A172 (cell line): ENCODE results near the gene RASSF5. TPM values are rescaled to one million over a fixed set of nuclear protein-coding genes. Genes with fewer than 3 reads are reported as not detected.
A peak's percentile ranks its signal among the peaks of the same experiment; 100 is the strongest.

Source experiments
- DNase-seq: peaks from one replicate; pipeline ENCODE4 v3.0.0-alpha.2; 2015; ENCODE audit warnings: low spot score
- total RNA-seq: library from RNA; depleted of rRNA; stranded (reverse); fragments of >200 nt; shearing (Covaris generic); gene quantifications from 2 replicates; pipeline ENCODE4 v1.2.3, GENCODE V29; 2014

The RASSF5 gene
- total RNA-seq, 1 experiment from 2014 or later, result 5.8 TPM

- DNase-seq, result no peak
Observed at GRCh38 chr1:206514813-206515387, 7.6 kb downstream of the RASSF5 start.

DNA sequence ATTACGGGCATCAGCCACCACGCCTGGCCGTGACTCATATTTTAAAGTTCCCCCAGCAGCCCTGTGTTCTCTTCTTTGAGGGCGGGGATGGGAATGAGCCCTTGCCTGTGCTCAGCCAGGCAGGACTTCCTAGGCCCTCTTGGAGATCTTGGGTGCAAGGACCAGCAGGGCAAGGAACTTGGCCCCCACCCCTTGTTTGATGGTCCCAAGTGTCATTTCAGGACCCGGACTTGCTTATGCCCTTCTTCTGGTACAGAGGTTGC is 9.3 kb downstream of the RASSF5 start:
- no peak for DNase-seq

GRCh38 chr1:206517784-206518183 is 10.5 kb downstream of the RASSF5 start:
- no peak for DNase-seq

- no peak for DNase-seq
Observed at GRCh38 chr1:206518206-206518605, 10.9 kb downstream of the RASSF5 start.

DNA sequence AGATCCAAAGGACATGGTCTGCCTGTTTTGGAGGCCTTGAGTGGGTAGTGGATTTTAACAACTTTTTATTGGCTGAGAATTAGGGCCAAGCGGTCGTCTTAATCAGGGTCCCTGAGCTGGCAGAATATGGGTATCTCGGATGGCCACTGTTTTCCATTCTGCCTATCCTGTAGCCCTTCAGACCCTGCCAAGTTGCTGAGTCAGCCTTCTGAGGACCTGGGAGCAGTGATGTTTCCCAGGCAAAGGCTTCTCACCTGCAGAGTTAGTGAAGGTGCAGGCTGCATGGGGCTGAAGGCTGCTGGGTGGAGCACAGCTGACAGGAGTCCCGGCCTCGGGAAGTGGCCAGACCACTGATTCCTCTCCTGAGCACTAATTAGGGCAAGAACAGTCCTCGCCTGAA is 11.4 kb downstream of the RASSF5 start:
- DNase-seq, result no peak

GRCh38 chr1:206521127-206521526 is 13.8 kb downstream of the RASSF5 start:
- no peak for DNase-seq

DNA sequence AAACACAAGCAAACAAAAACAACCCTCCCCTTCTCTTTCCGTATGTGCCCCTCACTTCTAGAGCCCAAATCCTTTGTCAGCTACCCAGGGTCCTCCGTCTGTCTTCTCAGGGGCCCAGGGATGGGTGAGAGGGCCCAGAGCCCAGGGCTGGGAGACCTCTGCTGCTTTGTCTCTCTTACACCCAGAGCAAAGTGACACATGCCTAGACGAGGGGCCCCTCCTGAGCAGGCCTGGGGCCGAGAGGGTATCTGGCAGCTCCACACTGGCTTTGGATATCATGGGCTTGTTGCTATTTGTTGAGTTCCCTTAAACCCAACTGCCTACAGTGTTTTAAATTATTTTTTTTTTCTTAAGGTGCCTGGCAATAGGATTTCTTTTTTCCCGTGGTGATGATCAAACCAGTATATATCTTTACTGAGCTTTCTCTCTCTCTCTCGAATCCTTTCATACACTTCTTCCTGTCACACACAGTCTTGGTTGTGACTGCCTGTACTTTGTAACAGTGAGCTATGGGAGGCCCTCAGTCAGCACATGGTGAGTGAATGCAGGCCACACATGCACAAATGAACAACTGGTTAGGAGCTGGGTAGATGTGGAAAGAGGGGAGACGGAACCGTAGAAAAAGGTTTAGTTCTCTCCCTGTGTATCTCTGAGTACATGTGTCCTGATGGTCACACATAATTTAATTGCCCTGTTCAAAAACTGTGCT is 14.5 kb downstream of the RASSF5 start:
- no peak for DNase-seq

DNA sequence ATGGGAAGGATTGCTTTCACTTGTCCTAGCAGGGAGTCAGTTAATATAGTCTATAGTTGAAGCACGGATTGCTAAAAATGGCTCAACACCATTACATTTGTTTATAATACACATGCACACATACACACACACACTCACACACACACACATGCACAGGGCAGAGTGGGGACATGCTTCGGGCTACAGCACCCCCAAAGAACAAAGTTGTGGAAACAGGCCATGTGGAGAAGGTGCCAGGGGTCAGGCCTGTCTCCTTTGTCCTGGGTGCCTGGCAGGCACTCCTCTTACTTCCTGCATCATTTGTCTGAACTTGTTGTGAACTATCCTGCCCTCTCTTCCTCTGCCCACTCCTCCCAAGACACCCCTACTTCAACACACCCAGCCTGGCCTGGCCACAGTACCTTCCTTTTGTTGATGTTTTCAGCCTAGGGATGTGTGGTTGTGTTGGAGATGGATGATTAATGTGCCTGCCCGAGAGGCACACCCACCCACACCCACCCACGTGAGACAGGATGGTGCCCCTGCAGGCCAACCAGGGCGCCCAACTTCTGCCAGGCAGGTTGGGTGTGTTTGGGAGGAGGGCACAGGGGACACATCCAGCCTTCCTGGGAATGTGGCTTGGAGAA is 17.5 kb downstream of the RASSF5 start:
- DNase-seq, result peak; percentile 31

- no peak for DNase-seq
Observed at GRCh38 chr1:206526064-206526911, 19.0 kb downstream of the RASSF5 start.

DNA sequence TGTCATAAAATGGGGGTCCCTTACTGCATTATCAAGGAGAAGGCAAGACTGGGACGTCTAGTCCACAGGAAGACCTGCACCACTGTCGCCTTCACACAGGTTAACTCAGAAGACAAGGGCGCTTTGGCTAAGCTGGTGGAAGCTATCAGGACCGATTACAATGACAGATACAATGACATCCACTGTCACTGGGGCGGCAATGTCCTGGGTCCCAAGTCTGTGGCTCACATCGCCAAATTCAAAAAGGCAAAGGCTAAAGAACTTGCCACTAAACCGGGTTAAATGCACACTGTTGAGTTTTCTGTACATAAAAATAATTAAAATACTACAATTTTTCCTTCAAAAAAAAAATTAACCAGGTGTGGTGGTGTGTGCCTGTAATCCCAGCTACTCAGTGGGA is 22.1 kb downstream of the RASSF5 start:
- DNase-seq, result no peak

GRCh38 chr1:206532368-206532767 is 25.0 kb downstream of the RASSF5 start:
- DNase-seq, result no peak

GRCh38 chr1:206534552-206534951 is 27.2 kb downstream of the RASSF5 start:
- DNase-seq, result no peak

DNA sequence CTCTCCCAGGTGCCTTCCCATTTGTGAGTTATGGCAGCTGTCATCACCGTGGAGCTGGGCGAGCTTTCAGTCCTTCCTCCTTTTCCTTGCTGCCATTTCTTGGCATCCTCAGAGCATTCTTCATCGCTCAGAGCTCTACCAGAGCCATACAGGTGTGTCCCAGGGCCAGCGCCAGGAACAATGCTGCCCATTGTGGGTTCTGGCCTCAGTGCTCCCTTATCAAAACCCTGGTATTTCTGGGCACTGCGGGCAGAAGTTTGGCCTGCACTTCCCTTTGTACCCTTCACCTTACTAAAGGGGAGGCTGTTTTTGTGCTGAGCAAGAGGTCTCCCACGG is 28.5 kb downstream of the RASSF5 start:
- no peak for DNase-seq

- DNase-seq, result no peak
Observed at GRCh38 chr1:206537141-206537540, 29.8 kb downstream of the RASSF5 start.

GRCh38 chr1:206538086-206538770 is 30.9 kb downstream of the RASSF5 start:
- no peak for DNase-seq

- no peak for DNase-seq
Observed at GRCh38 chr1:206538901-206539640, 31.7 kb downstream of the RASSF5 start.

DNA sequence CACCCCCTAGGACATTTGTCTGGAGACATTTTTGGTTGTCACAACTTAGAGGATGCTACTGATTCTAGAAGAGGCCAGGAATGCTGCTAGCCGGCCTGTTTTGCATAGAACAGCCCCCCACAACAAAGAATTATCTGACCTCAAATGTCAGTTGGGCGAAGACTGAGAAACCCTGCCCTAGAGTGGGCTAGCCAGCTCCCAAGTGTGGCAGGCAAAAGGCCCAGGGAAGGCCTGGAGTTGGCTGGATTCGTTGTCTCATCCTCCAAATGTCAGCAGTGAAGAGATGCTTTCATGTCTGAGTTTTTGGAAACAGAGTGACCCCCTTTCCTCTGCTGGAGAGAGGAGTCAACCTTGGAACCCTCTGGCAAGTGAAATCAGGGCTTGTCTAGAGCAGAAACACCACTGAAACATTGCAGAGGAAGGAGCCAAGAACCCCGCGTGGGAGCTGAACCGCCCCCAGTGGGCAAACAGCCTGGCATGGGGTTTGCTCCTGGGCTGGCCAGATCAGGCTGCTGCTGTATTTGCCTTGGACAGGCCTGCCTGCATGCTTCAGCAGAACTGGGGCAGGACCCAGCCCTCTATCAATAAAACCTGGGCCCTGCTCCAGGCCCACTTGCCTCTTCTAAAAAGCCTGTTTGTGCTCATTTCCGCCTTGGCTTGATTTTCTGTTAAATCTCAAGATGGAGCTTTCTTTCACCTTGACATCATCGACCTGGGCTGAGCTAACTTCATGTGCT is 32.9 kb downstream of the RASSF5 start:
- DNase-seq, result no peak

GRCh38 chr1:206541236-206541833 is 34.0 kb downstream of the RASSF5 start:
- DNase-seq, result no peak

- peak; percentile 68 for DNase-seq
Observed at GRCh38 chr1:206544562-206545257, 37.4 kb downstream of the RASSF5 start.

- no peak for DNase-seq
Observed at GRCh38 chr1:206545351-206545750, 38.0 kb downstream of the RASSF5 start.
